ENCODE results near the gene ALDOB. TPM values are rescaled to one million over a fixed set of nuclear protein-coding genes. Genes with fewer than 3 reads are reported as not detected.

ALDOB gene
- total RNA-seq, 1 experiment from 2014 or later, result 1.2 TPM

- no peaks in the 10 kb centered on the region for H3K9me3 ChIP-seq (ENCODE audit: control insufficient read depth in 1 of 2, insufficient read depth in 1 of 2, low read depth in 1 of 2, low read length in 2 of 2)
- H4K20me1 ChIP-seq (ENCODE audit: insufficient read depth), result no peaks in the 10 kb centered on the region
- ChIA-PET RAD21 (ENCODE audit: low non-redundant PET in 1 of 2, low total read pairs in 2 of 2, uncharacterized antibody in 2 of 2, unreplicated experiment in 2 of 2) (no interaction called here), CTCF (no interaction called here), POLR2A (no interaction called here)
- TF ChIP-seq ZBTB33 (IDR thresholded peaks at IDR 0.05; ENCODE audit: extremely low read depth, insufficient replicate concordance, low read length) (no peak), ATF3 (IDR thresholded peaks at IDR 0.05) (no peak), SRF (IDR thresholded peaks at IDR 0.05; ENCODE audit: low read depth) (no peak), SIN3A (IDR thresholded peaks at IDR 0.05; ENCODE audit: low read depth) (no peak), EGR1 (IDR thresholded peaks at IDR 0.05; ENCODE audit: low read depth) (no peak), ZNF274 (IDR thresholded peaks at IDR 0.05; ENCODE audit: low read depth, low read length) (no peak), JUND (IDR thresholded peaks at IDR 0.05) (no peak), TCF7L2 (IDR thresholded peaks at IDR 0.05; ENCODE audit: borderline replicate concordance, extremely low read depth, insufficient read depth, insufficient read length) (no peak)
- no peak overlapping the region for H2AFZ ChIP-seq (ENCODE audit: low read depth, low read length, poor library complexity, severe bottlenecking)
- no peaks in the 10 kb centered on the region for H3K36me3 ChIP-seq (ENCODE audit: control insufficient read depth in 1 of 2, insufficient read depth in 2 of 2, low read length in 2 of 2)
- intact Hi-C loops (cut with micrococcal nuclease), result loop anchor here (10.0 kb wide), 1 partner anchor 284 kb away; no protein-coding TSS in a partner anchor
- DNase-seq (ENCODE audit: low read depth, low spot score) (no peak), ATAC-seq (no peak)
- no TSS peak for BruUV-seq (replicated peaks)
- 0 out of 2 replicates have a peak, but pooled peaks cover 3% of the 10 kb centered on the region for H3K27me3 ChIP-seq (ENCODE audit: insufficient read depth, low read length)
- H3K27ac ChIP-seq (ENCODE audit: low read depth, low read length), result no peak overlapping the region
- no peaks in the 10 kb centered on the region for H3K79me2 ChIP-seq (ENCODE audit: insufficient read depth, low read length)
- no peaks in the 10 kb centered on the region for H3K4me1 ChIP-seq (ENCODE audit: control insufficient read depth in 1 of 2, insufficient read depth in 2 of 2, low read length in 2 of 2)
- H3K4me2 ChIP-seq (ENCODE audit: low read length), result no peak overlapping the region
- H3K4me3 ChIP-seq (replicated peaks in 1 of 2; ENCODE audit: low read depth in 1 of 2, low read length in 2 of 2), result no peak overlapping the region
- no peaks in the 10 kb centered on the region for H3K9me2 ChIP-seq (ENCODE audit: insufficient read depth)
- no peak overlapping the region for H3K9ac ChIP-seq (ENCODE audit: low read length)
Observed at GRCh38 chr9:101440714-101441230, 5.2 kb upstream of the ALDOB start.
